ENCODE data around the gene TEX26. TPM values are rescaled to one million over a fixed set of nuclear protein-coding genes. Genes with fewer than 3 reads are reported as not detected.

TEX26 gene
- total RNA-seq, 4 donors from 2014 or later: not detected

- Histone ChIP-seq H3K9me3 (no peaks in the 10 kb centered on the region), H3K27ac (no peak overlapping the region), H3K4me3 (no peak overlapping the region), H3K27me3 (peaks cover 11 to 19% (median 18%) of the 10 kb centered on the region in 3 donors), H3K36me3 (no peaks in the 10 kb centered on the region), H3K4me1 (peaks cover 0 to 4% of the 10 kb centered on the region in 2 donors)
- DNase-seq (no peak), ATAC-seq (no peak)
- intact Hi-C loops (cut with DNase I; ENCODE audit: low total_unique reads) (no loop called here), in situ Hi-C loops (cut with MboI; ENCODE audit: low sequenced_read_pairs in 4 of 4) (no loop called here)
- no peak for TF ChIP-seq POLR2A (IDR thresholded peaks at IDR 0.05)
- no peak for TF ChIP-seq CTCF (IDR thresholded peaks at IDR 0.05 in 4 of 5, conservative IDR thresholded peaks at IDR 0.05 in 1 of 5)
Measured at GRCh38 chr13:30900952-30901749, 31.3 kb upstream of the TEX26 start.

- Histone ChIP-seq H3K36me3 (no peaks in the 10 kb centered on the region), H3K4me3 (no peak overlapping the region), H3K9me3 (no peaks in the 10 kb centered on the region), H3K27me3 (peaks cover 11 to 27% (median 18%) of the 10 kb centered on the region in 3 donors), H3K4me1 (peaks cover 0 to 4% of the 10 kb centered on the region in 2 donors), H3K27ac (no peak overlapping the region)
- DNase-seq: no peak
- ATAC-seq: no peak
- intact Hi-C loops (cut with DNase I; ENCODE audit: low total_unique reads) (no loop called here), in situ Hi-C loops (cut with MboI; ENCODE audit: low sequenced_read_pairs in 4 of 4) (no loop called here)
- TF ChIP-seq CTCF (IDR thresholded peaks at IDR 0.05 in 4 of 5, conservative IDR thresholded peaks at IDR 0.05 in 1 of 5) (no peak), POLR2A (IDR thresholded peaks at IDR 0.05) (no peak)
Measured at GRCh38 chr13:30904043-30904442, 28.4 kb upstream of the TEX26 start.

GRCh38 chr13:30905932-30906383, 26.5 kb upstream of the TEX26 start, which contains the start of gene MEDAG:
MEDAG (plus strand) TSS chr13:30906271; CDS start chr13:30906516, 245 bp downstream.
- ATAC-seq (peak; percentile 74 to 84), DNase-seq (peak; percentile 52 to 83)
- TF ChIP-seq CTCF (IDR thresholded peaks at IDR 0.05 in 4 of 5, conservative IDR thresholded peaks at IDR 0.05 in 1 of 5): no peak
- peak; percentile 7 to 29 for TF ChIP-seq POLR2A (IDR thresholded peaks at IDR 0.05)
- intact Hi-C loops (cut with DNase I; ENCODE audit: low total_unique reads) (no loop called here), in situ Hi-C loops (cut with MboI; ENCODE audit: low sequenced_read_pairs in 4 of 4) (no loop called here)
- Histone ChIP-seq H3K4me1 (peaks cover 0 to 4% of the 10 kb centered on the region in 2 donors), H3K4me3 (peak within 1 kb of the TSS; percentile 46 to 56 (median 49)), H3K27ac (peak within 1 kb of the TSS; percentile 53 to 74 (median 64)), H3K27me3 (peaks cover 11 to 27% (median 18%) of the 10 kb centered on the region in 3 donors), H3K36me3 (no peaks in the 10 kb centered on the region), H3K9me3 (no peaks in the 10 kb centered on the region)

- Histone ChIP-seq H3K27me3 (peaks cover 11 to 27% (median 18%) of the 10 kb centered on the region in 3 donors), H3K4me3 (peak overlapping the region; percentile 46 to 56 (median 49)), H3K4me1 (peaks cover 0 to 4% of the 10 kb centered on the region in 2 donors), H3K9me3 (no peaks in the 10 kb centered on the region), H3K27ac (peak overlapping the region; percentile 53 to 74 (median 64)), H3K36me3 (no peaks in the 10 kb centered on the region)
- no peak for DNase-seq
- no peak for TF ChIP-seq POLR2A (IDR thresholded peaks at IDR 0.05)
- TF ChIP-seq CTCF (IDR thresholded peaks at IDR 0.05 in 4 of 5, conservative IDR thresholded peaks at IDR 0.05 in 1 of 5): no peak
- in situ Hi-C loops (cut with MboI; ENCODE audit: low sequenced_read_pairs in 4 of 4): no loop called here
- no peak for ATAC-seq
- intact Hi-C loops (cut with DNase I; ENCODE audit: low total_unique reads): no loop called here
Measured at GRCh38 chr13:30906411-30907051, 25.9 kb upstream of the TEX26 start.
